Activated CD8-positive, alpha-beta memory T cell treated with anti-CD3 and anti-CD28 coated beads for 24 hours (primary cell): ENCODE data around the gene HERC3.

ENCODE experiments used
- DNase-seq: peaks from one replicate; pipeline ENCODE4 v3.0.0-alpha.2; 2020

HERC3 gene

DNA sequence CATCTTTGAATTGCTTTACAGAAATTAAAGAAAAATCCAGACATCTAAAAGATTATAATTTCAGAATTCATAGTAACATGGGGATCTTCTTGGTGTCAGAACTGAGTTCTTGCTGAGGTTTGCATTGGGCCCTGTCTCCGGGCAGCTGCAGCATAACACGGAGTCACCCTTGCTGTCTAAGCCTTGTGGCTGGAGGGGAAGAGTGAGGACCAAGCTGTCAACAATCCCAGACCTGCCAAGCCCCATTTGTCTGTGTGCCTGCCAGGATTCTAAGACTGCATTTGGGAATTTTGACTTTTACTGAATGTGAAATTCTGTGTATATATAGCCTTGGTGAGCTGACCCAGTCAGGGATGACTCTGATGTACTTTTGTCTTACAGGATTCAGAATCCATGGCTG is 130.5 kb downstream of the HERC3 start:
- DNase-seq, result no peak

DNA sequence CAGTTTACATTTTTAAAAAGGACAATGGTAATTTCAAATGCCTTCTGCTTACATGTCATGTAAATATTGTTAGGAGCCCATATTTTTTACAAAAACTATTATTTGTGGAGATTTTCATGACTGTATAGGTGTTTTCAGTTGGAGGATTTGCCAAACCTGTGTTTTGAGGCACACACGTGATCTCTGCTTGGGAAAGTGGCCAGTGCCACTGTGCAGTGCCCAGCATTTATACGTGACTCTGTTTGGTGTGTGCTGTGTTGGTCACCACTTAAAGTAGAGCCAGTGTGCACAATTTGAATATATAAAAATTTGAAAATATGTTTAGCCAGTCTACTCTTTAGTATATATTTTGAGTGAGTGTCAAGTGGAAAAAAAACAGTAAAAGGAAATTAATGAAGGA is 132.1 kb downstream of the HERC3 start:
- DNase-seq, result no peak

DNA sequence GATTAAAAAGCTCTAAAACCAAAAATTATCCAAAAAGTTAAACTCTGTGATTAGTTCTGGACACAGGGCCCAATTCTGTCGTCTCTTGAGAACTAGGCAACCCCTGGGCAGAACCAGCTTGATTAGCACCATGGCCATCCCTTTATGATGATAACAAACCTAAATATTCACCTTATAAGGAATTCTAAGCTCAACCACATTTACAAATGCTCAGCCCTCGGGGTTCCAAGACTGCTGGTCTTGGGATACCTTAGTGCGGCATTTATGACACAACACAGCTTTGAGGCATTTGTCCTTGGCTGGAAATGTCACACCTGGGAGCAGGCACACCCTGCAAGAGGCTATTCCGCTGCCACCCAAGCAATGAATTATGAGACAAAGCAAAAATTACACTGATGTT is 132.9 kb downstream of the HERC3 start:
- no peak for DNase-seq

DNA sequence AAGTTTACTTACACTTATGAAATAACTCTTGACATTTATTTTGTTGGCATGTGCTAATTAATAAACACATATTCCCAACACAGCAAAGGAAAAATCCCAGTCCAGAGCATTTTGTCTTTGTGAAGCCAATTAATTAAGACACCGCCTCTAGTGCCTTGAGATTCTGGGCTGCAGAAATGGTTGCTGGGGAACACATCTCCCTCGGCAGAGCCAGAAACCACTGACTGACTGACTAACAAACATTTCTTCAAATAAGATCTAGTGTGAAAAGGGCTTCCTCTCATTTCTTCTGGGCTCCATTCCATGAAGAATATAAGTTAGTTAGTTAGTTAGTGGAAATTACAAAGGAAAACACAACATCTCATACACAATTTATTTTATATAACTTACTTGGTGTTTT is 133.7 kb downstream of the HERC3 start:
- no peak for DNase-seq

DNA sequence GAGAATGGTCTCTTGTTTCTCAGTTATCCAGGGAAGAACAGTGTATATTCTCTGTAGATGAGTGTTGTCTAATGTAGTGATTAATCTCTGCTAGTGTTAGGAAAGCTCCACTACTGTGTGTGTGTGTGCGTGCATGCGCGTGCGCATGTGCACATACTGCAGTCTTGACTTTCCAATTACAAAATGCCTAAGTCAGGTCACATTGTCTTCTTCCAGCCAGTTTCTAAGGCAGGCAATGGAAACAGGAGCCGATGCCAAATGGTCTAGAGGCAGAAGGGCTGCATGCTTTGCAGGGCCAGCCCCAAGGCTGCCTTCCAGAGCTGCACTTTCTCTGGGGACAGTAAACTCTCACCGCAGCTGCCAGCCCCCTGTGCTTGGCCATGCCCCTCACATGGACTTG is 135.9 kb downstream of the HERC3 start:
- no peak for DNase-seq

DNA sequence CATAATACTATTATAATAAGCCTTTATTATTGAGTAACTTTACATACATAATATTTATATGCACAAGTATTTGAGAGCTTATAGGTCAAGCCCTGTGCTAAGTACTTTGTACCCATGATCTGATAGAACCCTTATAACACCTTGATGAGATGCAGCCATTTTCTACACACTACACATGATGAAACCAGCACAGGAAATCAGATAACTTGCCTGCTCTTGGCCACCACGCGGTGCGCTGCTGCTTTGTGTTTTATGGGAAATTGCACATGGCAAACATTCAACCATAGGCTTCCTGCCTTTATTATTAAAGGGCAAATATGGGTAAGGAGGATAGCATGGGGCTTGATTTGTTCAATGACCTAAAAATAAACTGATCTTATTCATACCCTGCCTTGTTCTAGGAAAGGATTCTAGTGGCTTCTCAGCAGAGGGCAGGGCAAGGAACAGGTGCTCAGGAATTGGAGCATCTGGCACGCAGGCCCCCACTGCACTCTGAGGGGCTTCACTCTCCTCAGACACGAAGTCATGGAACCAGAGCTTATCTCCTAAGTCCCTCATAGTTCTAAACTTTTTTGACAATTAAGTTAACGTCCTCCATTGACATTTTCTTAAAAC is 137.0 kb downstream of the HERC3 start:
- no peak for DNase-seq

DNA sequence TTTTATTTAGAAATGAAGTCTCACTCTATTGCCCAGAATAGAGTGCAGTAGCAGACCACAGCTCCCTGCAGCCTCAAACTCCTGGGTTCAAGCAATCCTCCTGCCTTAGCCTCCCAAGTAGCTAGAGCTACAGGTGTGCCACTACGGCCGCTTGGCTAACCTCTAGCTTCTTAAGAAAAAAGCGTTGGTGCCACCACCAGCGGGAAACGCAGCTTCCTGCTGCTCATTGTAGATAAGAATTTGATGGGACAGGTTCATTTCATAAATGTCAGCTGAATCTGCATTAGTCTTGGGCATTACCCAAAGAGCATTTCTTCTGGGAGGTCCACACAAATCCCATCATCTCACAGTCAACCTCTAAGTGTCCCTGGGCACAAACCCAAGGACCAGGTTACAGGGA is 138.5 kb downstream of the HERC3 start:
- DNase-seq, result no peak

DNA sequence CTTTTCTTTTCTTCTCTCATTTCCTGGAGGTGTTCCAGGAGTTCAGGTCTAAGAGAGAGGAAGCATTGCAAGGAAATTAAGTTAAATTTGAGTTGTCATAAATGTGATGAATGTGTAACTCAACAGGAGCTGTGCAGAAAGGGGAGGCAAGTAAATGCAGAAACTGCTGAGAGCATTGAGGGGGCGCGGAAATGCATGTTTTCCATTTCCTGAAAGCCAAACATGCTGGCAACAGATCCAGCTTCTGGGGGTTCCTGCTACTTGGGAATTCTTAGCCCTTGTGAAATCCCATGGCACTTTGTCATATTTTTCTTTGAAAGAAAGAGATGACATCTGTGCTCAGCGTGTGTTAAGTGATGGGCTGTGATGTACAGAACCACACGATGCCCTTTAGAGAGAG is 139.1 kb downstream of the HERC3 start:
- no peak for DNase-seq

DNA sequence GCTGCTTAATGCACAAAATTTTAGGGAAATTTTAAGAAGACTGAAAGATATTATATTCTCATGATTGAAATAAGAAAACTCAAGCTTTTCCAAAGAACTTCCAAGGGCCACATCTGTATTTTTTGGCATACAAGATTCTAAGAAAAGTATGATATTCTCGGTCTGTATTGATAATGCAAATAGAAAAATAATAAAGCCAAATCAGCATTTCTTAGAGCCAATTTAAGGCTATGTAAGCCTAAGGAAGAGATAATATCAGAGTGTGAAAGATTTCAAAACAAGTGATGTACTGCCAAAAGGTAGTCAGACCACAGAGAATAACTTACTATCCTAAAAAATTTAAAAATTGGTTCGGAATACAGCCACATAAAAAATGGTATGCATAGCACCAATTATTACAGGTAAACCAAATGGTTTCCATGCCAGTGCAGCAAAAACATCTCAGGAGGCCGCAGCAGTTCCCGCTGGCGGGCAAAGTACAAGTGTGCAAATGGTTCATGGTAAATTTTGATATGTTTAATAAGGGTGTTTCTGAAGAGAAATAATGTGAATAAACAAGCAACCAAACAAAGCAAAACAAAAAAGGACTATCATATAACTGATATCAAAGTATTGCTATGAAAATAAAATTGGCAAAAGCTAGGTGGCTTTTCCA is 140.6 kb downstream of the HERC3 start:
- no peak for DNase-seq

DNA sequence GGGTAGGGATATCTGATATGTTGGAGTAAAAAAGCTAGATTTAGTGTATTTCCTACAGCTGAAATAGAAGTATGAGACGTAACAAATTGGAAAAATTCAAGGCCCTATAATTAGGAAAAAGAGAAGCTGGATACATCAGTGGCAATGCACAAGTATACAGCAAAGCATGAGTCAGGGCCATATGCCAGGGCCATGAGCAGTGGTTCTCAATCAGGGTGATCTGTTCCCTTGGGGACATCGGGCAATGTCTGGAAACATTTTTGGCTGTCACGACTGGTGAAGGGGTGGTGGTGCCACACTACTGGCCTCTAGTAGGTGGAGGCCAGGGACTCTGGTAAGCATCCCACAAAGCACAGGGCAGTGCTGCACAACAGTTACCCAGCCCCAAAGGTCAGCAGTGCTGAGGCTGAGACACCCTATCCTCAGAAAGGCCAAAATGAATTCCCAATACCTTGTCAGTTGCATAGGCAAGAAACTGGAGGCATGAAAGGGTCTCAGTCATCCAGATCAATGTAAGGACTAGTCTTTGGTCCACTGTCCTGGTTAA is 142.2 kb downstream of the HERC3 start:
- DNase-seq, result no peak

DNA sequence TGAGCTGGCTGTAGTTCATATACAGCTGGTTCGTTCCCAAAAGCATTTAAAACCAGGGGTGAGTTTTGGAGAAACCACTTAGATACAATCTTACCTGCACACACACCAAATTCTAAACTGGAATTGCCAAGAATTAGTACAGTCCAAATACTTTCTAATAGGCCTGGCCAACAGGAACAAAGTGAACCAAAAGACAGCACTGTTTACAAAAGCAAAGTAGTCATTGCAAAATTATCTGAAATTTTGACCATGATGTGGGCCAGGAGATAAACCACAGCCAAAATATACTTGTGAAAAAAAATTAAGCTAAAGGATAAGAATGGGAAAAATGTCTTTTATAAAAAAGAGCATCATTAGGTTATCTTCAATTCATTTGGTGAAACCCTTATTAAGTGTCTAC is 143.3 kb downstream of the HERC3 start:
- DNase-seq, result no peak

DNA sequence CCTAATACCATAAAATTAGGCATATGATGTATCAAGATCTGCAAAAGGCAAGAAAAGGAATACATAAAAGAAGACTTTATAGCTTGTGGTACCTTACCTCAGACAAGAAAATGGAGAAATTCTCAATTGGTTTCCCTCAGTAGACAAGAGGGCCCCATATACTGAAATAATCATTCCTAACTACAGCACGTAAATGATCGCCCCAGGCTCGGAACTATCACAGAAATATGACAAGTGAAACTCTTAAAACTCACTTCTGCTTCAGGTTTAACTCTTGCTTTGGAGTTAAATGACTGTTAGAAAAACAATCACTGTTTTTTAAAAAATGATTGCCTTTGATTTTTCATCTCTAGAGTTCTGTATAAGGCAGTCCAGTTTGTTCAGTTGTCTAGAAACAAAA is 144.0 kb downstream of the HERC3 start:
- DNase-seq, result no peak

DNA sequence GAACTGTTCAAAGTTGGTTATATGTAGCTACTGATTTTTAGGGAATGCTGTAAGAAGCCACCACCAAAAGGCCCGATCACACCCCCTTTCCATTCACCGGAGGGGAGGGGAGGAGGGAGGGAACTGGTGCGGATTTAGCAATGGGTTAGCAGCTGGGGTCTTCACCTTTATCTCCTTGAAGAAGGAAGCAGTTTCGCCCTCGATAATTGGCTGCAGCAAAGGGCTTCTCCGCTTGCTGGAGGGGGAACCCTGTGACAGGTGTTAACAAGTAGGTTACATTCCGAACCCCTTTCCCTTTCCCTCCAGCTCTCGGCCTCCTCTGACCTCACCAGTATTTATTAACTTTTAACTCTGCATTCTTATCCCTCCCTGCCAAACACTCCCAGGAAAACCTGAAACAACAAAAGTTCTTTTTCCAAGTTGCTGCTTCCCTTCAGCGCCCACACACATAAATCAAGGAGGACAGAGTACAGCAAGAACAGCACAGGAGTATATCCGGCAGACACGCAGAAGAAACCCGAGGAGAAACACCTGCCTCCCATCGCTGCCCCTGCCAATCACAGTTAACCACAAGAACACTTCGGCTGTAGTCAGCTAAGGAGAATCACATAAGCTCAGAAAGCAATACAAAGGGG is 145.1 kb downstream of the HERC3 start:
- no peak for DNase-seq

DNA sequence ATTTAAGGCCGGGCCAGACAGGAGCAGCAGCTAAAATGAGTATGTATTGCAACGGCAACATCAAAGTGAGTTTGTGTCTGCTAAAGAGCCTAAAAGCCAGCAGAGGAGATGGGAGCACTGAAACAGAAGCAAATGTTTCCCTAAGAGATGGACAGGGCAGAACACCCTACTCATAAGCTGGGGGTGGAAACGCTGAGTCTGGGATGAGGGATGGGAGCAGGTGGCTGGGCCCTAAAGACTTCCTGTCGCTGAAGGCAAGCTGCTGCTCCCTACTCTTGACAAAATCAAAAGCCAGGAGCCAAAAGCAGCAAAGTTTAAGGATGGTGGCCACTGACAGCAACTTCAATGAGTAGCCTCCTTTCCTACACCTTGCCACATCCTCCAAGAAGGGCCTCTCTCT is 145.9 kb downstream of the HERC3 start:
- no peak for DNase-seq

DNA sequence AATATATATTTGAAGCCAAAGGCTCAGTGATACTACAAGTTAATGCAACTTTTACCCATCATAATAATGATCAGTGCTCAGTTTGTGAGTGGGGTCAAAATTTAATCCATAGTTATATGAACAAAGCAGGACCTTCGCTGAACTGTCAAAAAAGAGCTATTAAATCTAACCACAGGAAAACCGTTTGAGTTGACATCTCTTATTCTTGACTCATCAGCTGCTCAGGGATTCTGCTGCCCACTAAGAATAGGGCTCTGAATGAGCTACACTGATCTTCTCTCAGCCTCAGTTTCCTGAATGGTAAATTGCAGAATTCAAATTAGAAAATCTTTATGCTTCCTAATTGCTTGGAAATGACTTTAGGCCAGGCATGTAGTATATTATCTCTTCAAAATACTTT is 150.3 kb downstream of the HERC3 start:
- DNase-seq, result no peak

DNA sequence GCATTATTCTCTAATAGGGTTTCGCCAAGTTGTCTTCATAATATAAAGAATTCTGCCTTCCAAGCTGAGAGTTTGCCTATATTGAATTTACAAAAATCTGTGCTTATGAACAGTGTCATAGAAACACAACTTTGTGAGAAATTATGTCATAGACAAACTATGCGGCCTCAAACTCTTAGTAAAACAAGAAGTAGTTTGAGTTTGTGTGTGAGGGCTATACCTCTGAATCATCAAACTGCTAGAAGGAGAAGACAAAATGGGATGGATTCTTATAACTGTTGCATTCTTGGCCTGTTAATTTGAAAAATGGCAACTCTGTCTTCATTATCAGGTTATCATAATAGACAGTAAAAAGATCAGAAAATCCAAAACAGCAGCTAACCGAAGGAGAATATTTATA is 151.4 kb downstream of the HERC3 start:
- no peak for DNase-seq

DNA sequence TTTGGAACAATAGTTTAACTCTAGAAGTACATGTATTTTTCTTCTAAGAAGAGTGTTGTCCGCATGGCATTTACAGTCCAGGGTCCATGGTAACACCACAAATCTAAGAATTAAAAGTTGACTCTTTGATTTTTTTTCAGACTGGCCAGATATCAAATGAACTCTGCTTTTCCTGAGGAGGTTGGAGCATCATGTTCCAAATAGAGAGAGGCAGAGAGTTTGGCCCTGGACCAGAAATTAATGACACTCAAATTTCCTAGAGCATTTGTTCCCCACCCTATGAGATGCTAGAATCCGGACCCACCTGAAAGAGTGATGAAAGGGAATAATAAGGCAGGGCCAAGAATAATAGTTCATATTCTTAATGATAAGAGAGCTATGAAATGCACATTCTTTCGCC is 152.3 kb downstream of the HERC3 start:
- DNase-seq, result no peak

DNA sequence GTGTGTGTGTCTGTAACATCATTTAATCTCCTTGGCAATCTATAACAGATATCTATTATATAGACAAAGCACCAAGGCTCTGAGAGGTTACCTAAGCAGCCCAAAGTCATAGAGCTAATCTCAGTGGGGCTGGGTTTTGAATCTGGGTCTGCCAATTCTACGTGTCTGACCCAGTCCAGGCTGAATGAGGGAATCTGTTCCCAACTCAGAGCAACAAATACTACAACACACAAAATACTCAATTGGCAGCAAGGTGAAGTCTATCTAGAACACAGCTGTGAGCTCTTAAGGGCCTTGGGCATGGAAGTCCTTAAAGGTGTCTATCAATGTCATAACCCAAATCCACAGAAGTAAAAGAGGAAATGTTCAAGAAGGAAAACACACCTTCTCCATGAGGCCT is 152.9 kb downstream of the HERC3 start:
- no peak for DNase-seq

DNA sequence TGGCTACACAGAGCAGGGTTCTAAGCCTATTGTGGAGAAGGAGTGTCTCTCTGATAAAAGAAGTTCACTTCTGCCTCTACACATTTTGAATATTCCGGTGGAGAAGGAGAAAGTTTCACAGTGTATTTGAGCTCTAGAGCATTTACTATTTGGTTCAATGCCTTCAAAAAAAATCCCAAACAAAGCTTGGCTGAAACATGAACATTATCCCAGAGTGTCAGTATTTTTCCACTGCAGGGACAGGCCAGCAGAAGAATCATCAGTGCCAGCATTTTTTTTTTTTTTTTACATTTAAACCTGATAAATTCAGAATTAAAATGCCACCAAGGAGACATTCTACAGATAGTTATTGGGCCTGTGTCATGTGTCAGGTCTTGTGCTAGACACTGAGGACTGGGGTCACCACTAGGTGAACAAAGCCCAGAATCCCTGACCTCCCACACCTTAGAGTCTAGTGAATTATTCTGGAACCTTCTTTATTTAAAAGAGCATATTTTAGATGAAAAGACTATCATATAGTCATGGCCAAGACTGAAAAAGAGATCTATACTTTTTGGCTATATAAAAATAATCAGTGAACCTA is 153.4 kb downstream of the HERC3 start:
- no peak for DNase-seq

DNA sequence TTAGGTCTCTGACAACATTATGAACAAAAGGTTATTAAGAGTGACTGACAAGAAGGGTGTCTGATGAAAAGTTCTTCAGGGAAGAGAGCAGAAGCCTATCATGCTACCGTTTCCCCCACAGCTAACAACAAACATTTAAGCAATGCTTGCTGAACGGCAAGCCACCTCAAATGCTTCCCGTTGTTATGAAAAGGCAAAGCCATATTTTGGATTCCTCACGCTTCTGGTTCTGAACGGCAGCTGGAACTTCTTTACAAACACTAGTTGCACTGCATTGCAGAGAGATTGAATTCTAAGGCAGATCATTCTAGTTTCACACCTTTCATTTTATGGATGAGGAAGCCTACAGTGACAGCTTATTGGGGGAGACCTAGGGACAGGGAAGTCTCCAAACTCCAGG is 153.9 kb downstream of the HERC3 start:
- no peak for DNase-seq

DNA sequence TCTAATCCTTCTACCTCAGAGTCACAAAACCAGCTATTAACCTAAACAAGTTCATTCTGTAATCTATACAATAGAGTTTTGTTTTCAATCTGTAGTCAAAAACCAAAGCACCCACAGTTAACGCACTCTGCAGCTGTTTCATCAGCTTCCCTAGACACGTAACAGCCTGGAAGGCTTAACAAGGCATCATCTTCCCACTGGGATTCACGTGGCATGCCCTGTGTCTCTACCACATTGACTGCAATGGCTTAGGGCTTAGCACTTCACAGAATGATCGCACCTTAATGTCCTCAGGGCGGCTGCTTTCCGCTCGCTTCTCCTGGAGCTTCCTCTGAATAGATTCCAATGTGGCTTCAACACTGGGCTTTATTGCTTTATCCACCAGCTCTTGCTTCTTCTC is 155.1 kb downstream of the HERC3 start:
- DNase-seq, result no peak

DNA sequence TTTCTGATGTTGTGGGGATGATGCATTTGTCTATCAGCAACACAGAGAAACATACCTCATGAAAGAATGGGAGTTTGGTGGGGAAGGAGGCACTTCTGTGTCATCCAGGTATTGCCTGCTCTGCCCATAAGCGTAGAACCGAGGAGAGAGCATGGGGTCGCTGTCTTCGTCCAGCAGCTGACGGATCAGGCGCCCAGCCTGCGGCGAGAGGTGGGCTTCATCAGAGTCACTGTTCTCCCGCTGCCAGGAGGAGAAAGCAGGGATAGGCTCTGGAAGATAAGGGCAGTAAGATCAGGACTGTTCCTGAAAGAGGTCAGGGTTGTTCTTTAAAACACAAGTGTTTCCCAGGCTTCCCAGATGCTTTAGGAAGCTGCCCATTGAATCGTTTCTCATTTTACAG is 158.1 kb downstream of the HERC3 start:
- no peak for DNase-seq

DNA sequence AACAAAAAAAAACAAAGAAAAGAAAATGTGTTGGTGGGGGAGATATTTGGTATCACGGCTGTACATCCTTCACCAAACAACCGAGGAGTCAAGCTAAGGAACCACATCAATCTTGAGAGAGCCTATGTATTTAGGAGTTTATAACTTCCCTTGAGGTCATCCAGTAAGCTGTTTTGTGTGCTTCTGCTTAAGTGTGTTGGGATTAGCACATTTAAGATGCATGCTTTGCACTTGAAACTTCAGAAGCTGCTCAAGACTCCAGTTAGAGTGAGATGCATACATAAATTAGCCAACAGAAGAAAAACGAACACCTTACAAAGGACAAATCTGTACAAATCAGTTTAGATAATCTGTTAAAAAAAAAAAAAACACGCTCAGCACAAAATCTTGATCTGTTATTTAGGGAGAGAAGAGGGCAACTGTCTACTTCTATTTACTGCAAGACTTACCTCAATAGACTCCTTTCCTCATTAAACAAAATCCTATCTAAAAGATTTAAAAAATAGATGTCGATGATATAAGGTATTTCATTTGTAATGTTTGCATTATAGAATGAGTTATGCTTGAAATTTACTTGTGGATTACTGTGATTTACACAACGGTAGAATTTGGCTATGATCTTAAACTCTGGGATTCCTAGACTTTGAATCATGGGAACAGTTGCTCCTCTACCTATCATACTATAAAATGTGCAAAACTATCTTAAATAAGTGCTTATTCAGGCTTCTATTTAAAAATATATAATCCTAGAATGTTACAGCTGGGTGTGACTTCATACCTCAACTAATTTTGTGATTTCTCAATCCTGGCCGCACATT is 159.2 kb downstream of the HERC3 start:
- DNase-seq, result no peak
